ENCODE data around the gene MTHFR.

The MTHFR gene

GRCh38 chr1:11794446-11795237 lies 11.1 kb downstream of the MTHFR start:
- no peak overlapping the region for H3K4me3 ChIP-seq (ENCODE audit: low read depth, low read length)
- no peak for TF ChIP-seq CTCF (IDR thresholded peaks at IDR 0.05; ENCODE audit: low read depth, low read length)

- no peak for TF ChIP-seq CTCF (IDR thresholded peaks at IDR 0.05; ENCODE audit: low read depth, low read length)
- no peak overlapping the region for H3K4me3 ChIP-seq (ENCODE audit: low read depth, low read length)
Measured at GRCh38 chr1:11793819-11794218, 11.9 kb downstream of the MTHFR start.

GRCh38 chr1:11792106-11792505 lies 13.7 kb downstream of the MTHFR start:
- TF ChIP-seq CTCF (IDR thresholded peaks at IDR 0.05; ENCODE audit: low read depth, low read length) = no peak
- H3K4me3 ChIP-seq (ENCODE audit: low read depth, low read length) = no peak overlapping the region

GRCh38 chr1:11790880-11791715 lies 14.7 kb downstream of the MTHFR start:
- H3K4me3 ChIP-seq (ENCODE audit: low read depth, low read length) = no peak overlapping the region
- TF ChIP-seq CTCF (IDR thresholded peaks at IDR 0.05; ENCODE audit: low read depth, low read length) = no peak

- H3K4me3 ChIP-seq (ENCODE audit: low read depth, low read length) = no peak overlapping the region
- TF ChIP-seq CTCF (IDR thresholded peaks at IDR 0.05; ENCODE audit: low read depth, low read length) = no peak
Measured at GRCh38 chr1:11790101-11790879, 15.5 kb downstream of the MTHFR start.

- H3K4me3 ChIP-seq (ENCODE audit: low read depth, low read length) = no peak overlapping the region
- no peak for TF ChIP-seq CTCF (IDR thresholded peaks at IDR 0.05; ENCODE audit: low read depth, low read length)
Measured at GRCh38 chr1:11789126-11790067, 16.4 kb downstream of the MTHFR start.
